GM12878 (cell line): ENCODE results near the gene COMMD7. TPM values are rescaled to one million over a fixed set of nuclear protein-coding genes. Genes with fewer than 3 reads are reported as not detected.

ENCODE experiments used
- ATAC-seq: fragments of 200-7000 bp; cut with Tn5 transposase; 3 replicates; pipeline ENCODE4 v1.9.1; 2020; ENCODE audit warnings: mild to moderate bottlenecking, moderate library complexity
- BruUV-seq: library from RNA; stranded (reverse); fragments of 400-500 nt; replicated peaks from 2 replicates; lab custom pipeline; 2021; lab: Mats Ljungman, UMichigan
- CTCF ChIA-PET: fragments of 300-600 bp; sonication (Branson Sonifier 250); formaldehyde crosslinking; extraction: SDS; loops from one replicate; lab custom pipeline; 2021; ENCODE audit warnings: inconsistent platforms; lab: Yijun Ruan, JAX
- POLR2A ChIA-PET: fragments of 350-600 bp; formaldehyde crosslinking; extraction: SDS; loops from one replicate; lab custom pipeline; 2021; ENCODE audit warnings: inconsistent platforms; lab: Charles Lee
- RAD21 ChIA-PET: fragments of 300-600 bp; sonication (Branson Sonifier 250); formaldehyde crosslinking; loops from one replicate; lab custom pipeline; 2023; ENCODE audit warnings: antibody characterized with exemption; ENCODE audit not compliant: unreplicated experiment; lab: Charles Lee
- SMC1A ChIA-PET: fragments of 300-600 bp; sonication (Branson Sonifier 250); formaldehyde crosslinking; loops from one replicate; lab custom pipeline; 2023; ENCODE audit not compliant: unreplicated experiment, uncharacterized antibody; lab: Charles Lee
- DNase-seq: peaks from one replicate; pipeline ENCODE4 v3.0.0-alpha.2; 2011; ENCODE audit warnings: low read depth, low spot score
- FAIRE-seq: peaks from 3 replicates; lab custom pipeline; 2011; peaks lifted over from hg19 to GRCh38; lab: Jason Lieb, UNC
- H2AFZ ChIP-seq: 2 replicates; pipeline ENCODE4 v1.6.0; 2011; ENCODE audit warnings: low read depth, low read length, control low read depth; ENCODE audit not compliant: control insufficient read depth
- H3K27ac ChIP-seq: 2 replicates; pipeline ENCODE4 v1.5.1; 2011; ENCODE audit warnings: control low read depth; ENCODE audit not compliant: control insufficient read depth, insufficient read depth
- H3K27me3 ChIP-seq, 2 experiments: replicated peaks in 1 of 2; 2 replicates each; pipeline versions ENCODE4 v1.6.0 to v1.6.1; 2011; ENCODE audit warnings: low read length in 1 of 2; ENCODE audit not compliant: control insufficient read depth in 2 of 2, insufficient read depth in 2 of 2
- H3K36me3 ChIP-seq, 2 experiments: 2 replicates each; pipeline ENCODE4 v1.5.1; 2011; ENCODE audit warnings: low read length in 1 of 2; ENCODE audit not compliant: control insufficient read depth in 2 of 2, insufficient read depth in 2 of 2
- H3K4me1 ChIP-seq: 2 replicates; pipeline ENCODE4 v1.6.1; 2011; ENCODE audit warnings: mild to moderate bottlenecking, low read length, moderate library complexity, mixed read lengths; ENCODE audit not compliant: control insufficient read depth, insufficient read depth
- H3K4me2 ChIP-seq: 2 replicates; pipeline ENCODE4 v1.6.0; 2011; ENCODE audit warnings: control low read depth; ENCODE audit not compliant: control insufficient read depth, insufficient read depth
- H3K4me3 ChIP-seq: fragments of 200-600 bp; sonication (generic); 2 replicates; pipeline ENCODE4 v1.5.1; 2016
- H3K79me2 ChIP-seq: 2 replicates; pipeline ENCODE4 v1.6.0; 2011; ENCODE audit warnings: low read length; ENCODE audit not compliant: control insufficient read depth, insufficient read depth
- H3K9ac ChIP-seq: 2 replicates; pipeline ENCODE4 v1.8.0; 2011; ENCODE audit warnings: low read length, control low read depth, mixed read lengths; ENCODE audit not compliant: control insufficient read depth, insufficient read depth
- H3K9me3 ChIP-seq: replicated peaks from 3 replicates; pipeline ENCODE4 v1.5.1; 2011; ENCODE audit warnings: mild to moderate bottlenecking, low read length; ENCODE audit not compliant: control insufficient read depth, insufficient read depth
- H4K20me1 ChIP-seq: 2 replicates; pipeline ENCODE4 v1.6.0; 2011; ENCODE audit not compliant: control insufficient read depth, insufficient read depth
- ASH2L ChIP-seq: fragments of 300-600, 200-600 bp; sonication (generic); IDR thresholded peaks from 2 replicates; pipeline ENCODE4 v1.6.1; 2017; ENCODE audit warnings: low read depth, mild to moderate bottlenecking, borderline replicate concordance
- CBFB ChIP-seq: IDR thresholded peaks from 2 replicates; pipeline ENCODE4 v1.6.1; 2016; ENCODE audit warnings: antibody characterized with exemption, low read depth
- CBX3 ChIP-seq: fragments of 200-600 bp; sonication (generic); IDR thresholded peaks from 2 replicates; pipeline ENCODE4 v1.6.1; 2016; ENCODE audit warnings: low read depth, borderline replicate concordance
- DPF2 ChIP-seq: fragments of 450-650 bp; IDR thresholded peaks from 2 replicates; pipeline ENCODE4 v1.6.1; 2017; ENCODE audit warnings: mild to moderate bottlenecking
- EGR1 ChIP-seq, 2 experiments: IDR thresholded peaks; 1 replicate in 1 of 2; 2 replicates in 1 of 2; pipeline ENCODE4 v1.6.1; 2011 to 2012; ENCODE audit warnings: low read depth in 2 of 2, low read length in 2 of 2, borderline replicate concordance in 1 of 2, mild to moderate bottlenecking in 1 of 2, moderate library complexity in 1 of 2
- ELK1 ChIP-seq: IDR thresholded peaks from 2 replicates; pipeline ENCODE4 v1.6.1; 2012; ENCODE audit warnings: low read depth, low read length, improper control_type of control experiment
- EP300 ChIP-seq, 2 experiments: fragments of 150-350 bp in 1 of 2; IDR thresholded peaks; 2 replicates each; pipeline ENCODE4 v1.6.1; 2011 to 2012; ENCODE audit warnings: low read depth in 2 of 2, low read length in 2 of 2, borderline replicate concordance in 1 of 2, improper control_type of control experiment in 1 of 2, inconsistent platforms in 1 of 2; ENCODE audit not compliant: control insufficient read depth in 1 of 2
- FOXM1 ChIP-seq: IDR thresholded peaks from 2 replicates; pipeline ENCODE4 v1.6.1; 2012; ENCODE audit warnings: low read depth, mild to moderate bottlenecking, inconsistent platforms, low read length, moderate library complexity
- HDGF ChIP-seq: fragments of 450-650 bp; IDR thresholded peaks from 2 replicates; pipeline ENCODE4 v1.6.1; 2016; ENCODE audit warnings: antibody characterized with exemption
- IKZF1 ChIP-seq: fragments of 450-650 bp; conservative IDR thresholded peaks from 2 replicates; pipeline ENCODE4 v1.6.1; 2017; ENCODE audit warnings: antibody characterized with exemption, mild to moderate bottlenecking
- LARP7 ChIP-seq: fragments of 450-650 bp; IDR thresholded peaks from 2 replicates; pipeline ENCODE4 v1.6.1; 2017; ENCODE audit warnings: mild to moderate bottlenecking
- MYC ChIP-seq: IDR thresholded peaks from 2 replicates; pipeline ENCODE4 v1.6.1; 2011; ENCODE audit warnings: mild to moderate bottlenecking, low read length, moderate library complexity, inconsistent platforms; ENCODE audit not compliant: insufficient read depth, insufficient replicate concordance, insufficient read length, severe bottlenecking
- NBN ChIP-seq: fragments of 450-650 bp; IDR thresholded peaks from 2 replicates; pipeline ENCODE4 v1.6.1; 2016
- PML ChIP-seq: IDR thresholded peaks from 2 replicates; pipeline ENCODE4 v1.6.1; 2012; ENCODE audit warnings: low read length, inconsistent platforms
- POLR2A ChIP-seq: IDR thresholded peaks from 2 replicates; pipeline ENCODE4 v1.6.1; 2011; ENCODE audit warnings: low read depth, mild to moderate bottlenecking, low read length
- RAD21 ChIP-seq: IDR thresholded peaks from 2 replicates; pipeline ENCODE4 v1.6.1; 2011; ENCODE audit warnings: mild to moderate bottlenecking, low read depth, low read length, moderate library complexity; ENCODE audit not compliant: insufficient read depth
- REST ChIP-seq: IDR thresholded peaks from 2 replicates; pipeline ENCODE4 v1.6.1; 2012; ENCODE audit warnings: mild to moderate bottlenecking, low read depth, low read length
- SP1 ChIP-seq: IDR thresholded peaks from one replicate; pipeline ENCODE4 v1.6.1; 2011; ENCODE audit warnings: low read depth, low read length
- TARDBP ChIP-seq: IDR thresholded peaks from 2 replicates; pipeline ENCODE4 v1.6.1; 2016; ENCODE audit warnings: borderline replicate concordance
- YY1 ChIP-seq: IDR thresholded peaks from 2 replicates; pipeline ENCODE4 v1.6.1; 2011; ENCODE audit warnings: low read depth, mild to moderate bottlenecking, low read length
- WGBS: methylation state at CpG from one replicate; pipeline ENCODE4 v1.1.6; 2016; ENCODE audit warnings: low lambda C conversion rate; ENCODE audit not compliant: insufficient replicate concordance, insufficient coverage; ENCODE audit errors: missing lambda C conversion rate; 5-methylcytosine and 5-hydroxymethylcytosine counted together
- in situ Hi-C: fragments of 300-500 bp; cut with MboI; formaldehyde crosslinking; loops from 9 replicates; pipeline ENCODE4 v1.14.3; 2018; ENCODE audit warnings: mixed read lengths
- intact Hi-C: fragments of 100-400 bp; cut with micrococcal nuclease; formaldehyde crosslinking; loops from one replicate; pipeline ENCODE4 v1.14.2; 2022; ENCODE audit not compliant: unreplicated experiment
- polyA plus RNA-seq, 11 experiments: library from polyadenylated mRNA; depleted of rRNA in 4 of 11; unstranded in 6 of 11; stranded (reverse) in 5 of 11; fragments of >200 nt; fragmentation: Nextera tagmentation in 4 of 11; fragmentation: Illumina TruSeq in 1 of 11; extraction: Ambion mirVana in 4 of 11; extraction: Trizol in 1 of 11; gene quantifications; 1 replicate in 1 of 11; 2 replicates in 10 of 11; pipeline versions ENCODE4 v1.2.1 to v1.2.3, GENCODE V29; 2011 to 2016; ENCODE audit warnings: inconsistent platforms in 2 of 11, missing spikeins in 2 of 11, low read depth in 1 of 11
- total RNA-seq, 4 experiments: library from RNA; depleted of rRNA in 3 of 4; stranded (reverse); fragments of >200 nt in 3 of 4; fragmentation: Illumina TruSeq in 1 of 4; extraction: Trizol in 1 of 4; gene quantifications; 2 replicates each; pipeline versions ENCODE4 v1.2.1 to v1.2.3, GENCODE V29; 2013 to 2021

COMMD7 gene
- total and polyA plus RNA-seq, 10 of the 15 experiments (the other 5 are each of a cell fraction or from before 2014, with no cell fraction given), result 9.1 to 61.0 (median 27.7) TPM

GRCh38 chr20:32672982-32673851 lies 70.0 kb downstream of the COMMD7 start:
- H3K79me2 ChIP-seq, result no peaks in the 10 kb centered on the region
- no TSS peak for BruUV-seq
- peak overlapping the region; percentile 96 for H3K27ac ChIP-seq
- DNase-seq, result no peak
- no peaks in the 10 kb centered on the region for H3K36me3 ChIP-seq
- no peak overlapping the region; the same call in 1 of the 2 replicates for H3K4me3 ChIP-seq
- peak overlapping the region; percentile 62 for H3K4me2 ChIP-seq
- SMC1A ChIA-PET, result interaction anchor here (0.6 to 6.4 kb wide), 14 partner anchors 10 to 151 kb away, joined by 3 to 107 read pairs (median 4); no protein-coding TSS in a partner anchor
- intact Hi-C loops, result no loop called here
- RAD21 ChIA-PET, result interaction anchor here (0.5 to 4.4 kb wide), 14 partner anchors 8 to 993 kb away, joined by 3 to 138 read pairs (median 4); partner anchors contain the start of genes ACTL10 and DNMT3B
- CTCF ChIA-PET, result interaction anchor here (0.6 to 6.5 kb wide), 31 partner anchors 8 to 483 kb away, joined by 3 to 295 read pairs (median 3); partner anchors contain the start of genes COMMD7, DNMT3B and SUN5
- peaks cover 38% of the 10 kb centered on the region for H3K4me1 ChIP-seq
- peak overlapping the region; percentile 74 for H3K9ac ChIP-seq
- ATAC-seq, result peak; percentile 88
- 19% methylated on average over 22 of the region's 22 CpGs for WGBS
- POLR2A ChIA-PET, result interaction anchor here (0.5 to 2.0 kb wide), 3 partner anchors 105 to 280 kb away, joined by 3 to 12 read pairs (median 3); no protein-coding TSS in a partner anchor
- H3K9me3 ChIP-seq, result no peaks in the 10 kb centered on the region
- no peaks in the 10 kb centered on the region for H4K20me1 ChIP-seq
- no peak for FAIRE-seq
- H2AFZ ChIP-seq, result peak overlapping the region; percentile 92
- in situ Hi-C loops, result loop anchor here (5.0 kb wide), 1 partner anchor 104 kb away; no protein-coding TSS in a partner anchor
- H3K27me3 ChIP-seq, result no peaks in the 10 kb centered on the region
- no peak for TF ChIP-seq LARP7
- no peak for TF ChIP-seq TARDBP
- no peak for TF ChIP-seq EP300 (IDR thresholded peaks at IDR 0.05; ENCODE audit: borderline replicate concordance in 1 of 2, control insufficient read depth in 1 of 2, low read depth in 2 of 2, low read length in 2 of 2)
- TF ChIP-seq FOXM1, result no peak
- peak; percentile 81 for TF ChIP-seq POLR2A
- no peak for TF ChIP-seq MYC
- TF ChIP-seq NBN, result no peak
- TF ChIP-seq IKZF1, result 0 out of 2 replicates have a peak, but pooled peaks have one; percentile 45
- TF ChIP-seq HDGF, result no peak
- TF ChIP-seq EGR1 (IDR thresholded peaks at IDR 0.05; ENCODE audit: borderline replicate concordance in 1 of 2, low read depth in 2 of 2, low read length in 2 of 2), result 0 out of 3 replicates have a peak, but pooled peaks of 1 of the 2 experiments have one; percentile 21
- TF ChIP-seq REST, result no peak
- no peak for TF ChIP-seq CBX3
- TF ChIP-seq DPF2, result 0 out of 2 replicates have a peak, but pooled peaks have one; percentile 39
- no peak for TF ChIP-seq ASH2L
- 0 out of 2 replicates have a peak, but pooled peaks have one; percentile 36 for TF ChIP-seq CBFB
- TF ChIP-seq PML, result no peak
- no peak for TF ChIP-seq ELK1
- no peak for TF ChIP-seq RAD21
- peak; percentile 16 for TF ChIP-seq SP1
- TF ChIP-seq YY1, result 0 out of 2 replicates have a peak, but pooled peaks have one; percentile 52
